Stimulated activated CD4-positive, alpha-beta T cell treated with anti-CD3 and anti-CD28 coated beads, Interleukin-12 subunit alpha, Interleukin-12 subunit beta, amount 100 ng/mL, for 4 hours (primary cell): ENCODE data around the gene CPNE8.

Experiments used
- DNase-seq: peaks from one replicate; pipeline ENCODE4 v3.0.0-alpha.2; 2020

Gene CPNE8

DNA sequence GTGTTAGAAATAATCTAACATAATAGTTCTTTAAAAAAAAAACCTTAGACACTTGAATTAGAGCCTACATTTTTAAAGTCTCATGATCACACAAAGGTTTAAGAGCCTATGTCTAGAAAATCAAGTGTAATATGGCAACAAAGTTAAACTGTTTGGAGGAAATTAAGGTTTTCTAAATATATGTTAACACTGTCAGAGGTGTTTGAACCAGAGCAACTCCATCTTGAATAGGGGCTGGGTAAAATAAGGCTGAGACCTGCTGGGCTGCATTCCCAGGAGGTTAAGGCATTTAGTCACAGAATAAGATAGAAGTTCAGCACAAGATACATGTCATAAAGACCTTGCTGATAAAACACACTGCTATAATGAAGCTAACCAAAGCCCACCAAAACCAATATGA lies 12.4 kb downstream of the CPNE8 start:
- DNase-seq: no peak

DNA sequence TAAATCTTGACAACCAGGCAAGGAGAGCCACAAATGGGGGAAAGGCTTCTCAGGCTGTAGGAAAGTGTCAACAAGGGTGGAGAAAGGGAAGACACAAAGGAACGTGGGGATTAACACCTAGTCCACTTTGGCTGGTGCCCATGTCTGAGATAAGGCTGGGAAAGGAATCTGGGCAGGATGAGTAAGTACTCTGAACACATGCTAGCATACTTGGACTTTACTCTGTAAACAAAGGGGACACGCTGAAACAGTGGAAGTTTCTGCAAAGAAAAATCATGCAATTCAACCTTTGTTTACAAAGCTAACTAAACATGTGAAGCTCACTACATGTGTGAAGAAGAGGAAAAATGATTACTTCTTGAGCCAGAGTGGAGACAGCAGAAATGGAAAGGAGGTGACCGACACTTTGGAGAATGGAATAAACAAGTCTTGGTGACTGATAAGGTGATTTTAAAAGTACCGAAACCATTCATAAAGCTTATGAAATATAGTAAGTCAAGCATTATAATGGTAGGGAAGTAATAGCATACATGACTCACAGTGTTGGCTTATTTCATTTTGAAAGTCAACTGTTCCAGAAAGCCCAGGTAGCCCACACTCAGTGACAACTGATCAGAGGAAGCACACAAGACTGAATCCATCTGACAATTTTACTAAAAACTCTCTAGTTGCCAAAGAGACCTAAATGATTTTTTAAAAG lies 13.2 kb downstream of the CPNE8 start:
- DNase-seq: no peak

DNA sequence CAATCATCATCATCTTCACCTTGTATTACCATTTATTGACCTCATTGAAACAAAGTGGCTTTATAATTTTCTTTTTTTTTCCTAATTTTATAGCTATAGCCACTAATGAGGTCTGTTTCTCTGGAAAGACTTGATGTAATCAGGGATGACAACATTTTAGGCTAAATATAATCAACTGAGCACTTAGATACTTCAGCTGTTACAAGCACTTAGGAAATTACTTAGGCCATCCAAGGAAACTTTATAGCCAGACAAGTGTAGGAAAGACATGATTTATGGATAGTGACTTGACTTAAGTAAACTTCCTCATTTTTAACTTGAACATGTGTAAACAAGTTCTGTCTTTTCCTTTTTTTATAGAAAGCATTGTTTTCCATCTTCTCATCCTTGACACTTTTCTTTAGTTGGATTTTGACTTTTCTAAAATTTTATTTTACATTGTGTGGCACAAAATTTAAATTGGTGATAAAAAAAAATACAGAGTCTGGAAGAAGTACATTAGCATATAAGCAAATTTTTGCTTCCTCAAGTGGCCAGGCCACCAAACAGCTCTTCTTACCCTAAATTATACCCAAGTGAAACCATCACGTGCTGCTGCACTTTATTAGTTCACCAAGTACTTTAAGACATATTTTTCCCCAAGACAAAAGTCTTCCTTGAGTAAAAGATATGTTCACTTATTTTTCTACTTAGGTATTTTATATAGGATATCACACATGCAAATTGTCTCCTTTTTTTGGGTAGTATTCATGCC lies 15.1 kb downstream of the CPNE8 start:
- DNase-seq: no peak

GRCh38 chr12:38889297-38889815 lies 16.0 kb downstream of the CPNE8 start:
- no peak for DNase-seq

DNA sequence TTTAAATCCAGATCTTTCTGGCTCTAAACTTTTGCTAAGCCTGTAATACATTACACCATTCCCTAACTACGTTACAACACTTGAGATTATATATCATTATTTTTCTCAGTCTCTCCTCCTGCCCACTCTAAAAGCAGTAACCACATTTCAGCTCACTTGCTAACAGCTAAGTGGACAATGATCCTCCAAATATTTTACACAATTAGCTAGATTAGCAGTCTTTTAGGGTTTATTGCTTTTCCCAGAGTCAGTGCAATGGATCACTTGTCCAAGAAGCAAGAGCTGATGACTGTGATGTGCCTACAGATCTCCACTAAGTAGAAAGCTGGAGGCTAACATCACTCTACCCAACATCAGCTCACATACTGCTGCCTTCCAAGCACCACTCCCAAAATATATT lies 17.6 kb downstream of the CPNE8 start:
- no peak for DNase-seq

DNA sequence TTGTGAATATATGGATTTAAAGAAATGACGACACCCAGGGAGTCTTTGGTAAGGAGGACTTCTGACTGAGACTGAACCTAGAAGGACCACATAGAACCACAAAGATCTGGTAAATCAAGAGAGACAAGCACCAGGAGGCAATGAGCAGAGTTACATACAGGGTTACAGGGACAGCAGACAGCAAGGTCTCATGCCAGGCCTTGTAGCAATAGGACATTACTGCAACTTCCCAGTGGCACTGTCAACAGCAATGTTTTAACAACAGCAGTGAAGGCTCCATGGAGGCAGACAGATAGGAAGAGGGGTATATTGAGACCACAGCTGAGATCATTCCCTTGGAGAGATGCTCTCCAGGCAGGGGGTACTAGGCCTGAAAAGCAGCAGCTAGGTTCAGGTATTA lies 18.5 kb downstream of the CPNE8 start:
- no peak for DNase-seq

DNA sequence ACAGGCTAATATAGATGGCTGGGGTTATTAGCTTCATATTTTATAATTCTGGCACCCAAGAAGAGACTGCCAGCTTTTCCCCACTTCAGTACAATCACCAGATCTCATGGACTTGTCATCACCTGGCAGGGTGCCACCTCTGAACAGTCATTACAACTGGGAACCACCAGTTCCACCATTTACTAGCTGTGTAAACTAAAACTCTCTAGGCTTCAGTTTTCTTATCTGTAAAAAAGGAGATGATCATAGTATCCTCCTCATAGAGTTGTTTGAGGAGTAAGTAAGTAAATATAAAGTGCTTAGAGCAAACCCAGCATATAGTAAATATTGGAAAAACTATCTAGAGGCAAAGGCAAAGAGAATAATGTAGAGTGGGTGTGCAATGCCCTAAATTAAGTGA lies 19.3 kb downstream of the CPNE8 start:
- no peak for DNase-seq

- DNase-seq: no peak
These were observed 20.7 kb downstream of the CPNE8 start for GRCh38 chr12:38884666-38885065.

DNA sequence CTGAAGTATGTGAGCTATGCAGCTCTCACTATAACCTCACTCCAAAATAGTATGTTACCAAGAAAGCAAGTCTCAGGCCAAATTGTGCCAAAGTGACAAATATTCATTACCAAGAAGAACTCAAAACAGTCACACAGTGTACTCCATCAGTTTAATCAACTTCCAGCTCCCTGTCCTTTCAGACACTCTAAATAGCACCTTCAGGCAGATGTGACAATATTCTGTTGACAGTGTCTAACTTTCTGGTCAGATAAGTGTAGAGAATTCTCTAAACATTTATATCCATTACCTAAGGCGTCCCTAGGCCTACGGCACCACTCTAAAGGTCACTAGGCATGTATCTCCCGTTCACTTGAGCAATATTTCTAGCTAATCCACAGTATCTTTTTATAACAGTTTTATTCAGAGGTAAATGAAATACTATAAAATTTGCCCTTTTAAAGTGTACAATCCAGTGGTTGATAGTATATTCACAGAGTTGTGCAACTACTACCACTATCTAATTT lies 21.7 kb downstream of the CPNE8 start:
- DNase-seq: no peak

GRCh38 chr12:38880288-38880687 lies 25.1 kb downstream of the CPNE8 start:
- DNase-seq: no peak

DNA sequence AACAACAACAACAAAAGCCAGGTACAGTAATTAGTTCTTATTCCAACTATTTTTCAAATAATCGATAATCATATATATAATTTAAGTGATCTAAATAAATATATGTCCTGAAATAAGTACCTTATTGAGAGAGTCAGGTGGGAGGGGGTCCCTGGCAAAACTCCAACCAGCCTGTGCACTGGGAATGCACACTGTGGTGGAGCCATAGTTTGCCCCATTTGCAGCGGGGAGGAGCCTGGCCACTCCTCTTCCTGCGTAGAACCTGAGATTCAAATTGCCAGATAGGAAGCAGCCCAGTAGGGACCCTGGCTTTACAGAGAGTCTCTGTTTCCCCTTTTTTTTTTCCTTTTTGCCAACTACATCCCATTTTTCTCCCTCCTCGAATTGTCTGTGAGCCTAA lies 26.4 kb downstream of the CPNE8 start:
- DNase-seq: no peak

- DNase-seq: no peak
These were observed 27.1 kb downstream of the CPNE8 start for GRCh38 chr12:38878333-38878705.

GRCh38 chr12:38875586-38876228 lies 29.7 kb downstream of the CPNE8 start:
- DNase-seq: no peak

DNA sequence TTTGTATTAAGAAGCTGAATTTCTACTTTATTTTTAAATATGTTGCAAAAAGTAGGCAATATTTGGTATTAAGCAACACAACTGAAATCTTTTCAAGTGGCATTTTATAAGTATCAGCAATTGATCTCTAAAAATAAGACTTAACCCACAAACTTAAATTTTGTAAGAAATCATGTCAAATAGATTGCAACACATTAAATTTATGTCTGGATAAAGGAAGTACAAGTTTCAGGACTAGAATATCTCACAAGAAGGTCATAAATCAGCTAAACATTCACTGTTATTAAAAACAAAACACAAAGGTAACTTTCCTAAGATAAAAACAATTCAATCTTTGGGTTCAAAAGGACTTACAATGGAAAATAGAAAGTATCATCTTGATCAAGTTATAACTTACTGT lies 32.8 kb downstream of the CPNE8 start:
- DNase-seq: no peak

GRCh38 chr12:38872156-38872555 lies 33.2 kb downstream of the CPNE8 start:
- DNase-seq: no peak

GRCh38 chr12:38869036-38869435 lies 36.4 kb downstream of the CPNE8 start:
- DNase-seq: no peak

GRCh38 chr12:38850461-38850860 lies 54.9 kb downstream of the CPNE8 start:
- no peak for DNase-seq

DNA sequence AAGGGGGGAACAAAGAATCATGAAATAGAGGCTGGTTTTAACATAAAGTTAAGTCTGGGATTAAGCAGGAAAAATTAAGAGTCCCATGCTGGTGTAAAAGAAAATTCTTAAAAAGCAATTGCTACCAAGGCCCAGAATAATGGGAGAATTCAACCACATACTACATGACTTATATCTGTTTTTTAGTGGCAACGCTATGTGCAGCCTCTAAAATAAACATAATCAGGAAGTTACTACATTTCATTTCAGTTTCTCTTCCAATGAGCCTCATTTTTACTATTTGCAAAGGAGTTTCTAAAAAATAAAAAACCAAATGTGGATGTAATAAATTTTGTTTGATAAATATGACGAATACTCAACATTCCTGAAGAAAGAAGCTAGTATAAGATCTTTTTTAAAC lies 58.1 kb downstream of the CPNE8 start:
- DNase-seq: no peak

DNA sequence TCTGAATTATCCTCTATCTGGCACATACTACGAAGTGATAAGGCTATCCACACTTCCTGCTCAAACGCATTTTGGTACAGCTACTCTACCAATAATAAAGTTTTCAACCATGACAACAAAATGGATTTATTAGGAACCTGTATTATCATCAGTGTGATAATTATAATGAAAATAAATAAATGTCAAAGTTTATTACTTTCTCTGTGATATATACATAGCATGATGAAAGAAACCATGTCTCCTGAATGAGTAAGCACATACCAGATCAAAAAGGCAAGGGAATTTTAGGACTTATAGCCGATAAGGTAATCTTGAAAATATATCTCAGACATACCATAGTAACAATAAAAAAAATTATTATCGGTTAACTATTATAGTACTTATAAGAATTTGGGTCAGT lies 61.1 kb downstream of the CPNE8 start:
- no peak for DNase-seq

DNA sequence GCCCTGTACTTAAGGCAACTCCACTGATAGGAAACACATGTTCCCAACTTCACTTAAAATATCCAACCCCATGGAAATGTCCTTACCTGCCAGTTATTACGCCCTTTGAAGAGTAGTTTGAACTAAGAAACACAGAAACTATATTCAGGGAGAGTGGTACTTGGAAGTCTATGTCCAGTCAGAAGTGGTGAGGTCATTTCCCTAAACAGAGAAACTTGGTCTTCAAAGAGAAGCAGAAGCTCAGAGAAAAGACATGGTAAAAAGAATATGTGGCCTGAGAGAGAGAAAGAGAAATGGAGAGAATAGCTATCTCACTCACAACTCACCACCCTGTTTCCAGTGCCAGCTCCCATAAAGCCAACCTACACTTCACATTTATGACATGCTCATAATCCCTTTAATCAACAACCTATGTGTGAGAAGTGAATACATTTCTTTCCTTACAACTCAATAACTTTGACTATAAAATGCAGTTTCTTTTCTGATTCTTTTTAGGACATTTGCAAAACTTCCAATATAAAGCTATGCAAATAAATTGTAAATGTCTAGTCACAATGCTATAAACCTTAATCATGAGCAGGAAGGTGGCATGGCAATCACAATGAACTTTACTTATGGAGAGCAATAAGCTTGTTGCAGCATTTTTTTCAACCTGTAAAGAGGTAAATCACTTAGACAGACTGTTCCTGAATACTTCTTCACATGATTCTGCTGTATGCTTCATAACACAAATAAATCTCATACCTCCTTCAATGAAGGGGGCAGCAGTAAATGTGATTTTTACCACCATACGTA lies 67.1 kb downstream of the CPNE8 start:
- DNase-seq: no peak

GRCh38 chr12:38831715-38832114 lies 73.7 kb downstream of the CPNE8 start:
- no peak for DNase-seq

DNA sequence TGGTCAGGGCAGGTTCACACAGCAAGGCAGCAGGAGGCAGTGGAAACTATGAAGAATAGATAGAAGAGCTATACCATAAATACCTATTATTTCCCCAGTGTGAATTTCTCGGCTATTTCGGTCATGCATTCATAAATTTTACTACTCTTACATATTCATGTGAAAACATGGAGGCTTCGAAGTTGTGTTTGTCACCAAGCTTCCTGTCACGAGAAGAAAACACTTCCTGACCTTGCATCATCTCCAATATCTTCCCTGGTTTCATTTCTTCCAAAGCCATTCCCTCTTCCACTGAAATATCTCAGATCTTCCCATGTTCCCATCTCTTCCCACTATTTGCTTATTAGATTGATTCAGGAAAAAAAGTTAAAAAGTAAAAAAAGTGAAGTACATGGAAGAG lies 80.4 kb downstream of the CPNE8 start:
- no peak for DNase-seq

DNA sequence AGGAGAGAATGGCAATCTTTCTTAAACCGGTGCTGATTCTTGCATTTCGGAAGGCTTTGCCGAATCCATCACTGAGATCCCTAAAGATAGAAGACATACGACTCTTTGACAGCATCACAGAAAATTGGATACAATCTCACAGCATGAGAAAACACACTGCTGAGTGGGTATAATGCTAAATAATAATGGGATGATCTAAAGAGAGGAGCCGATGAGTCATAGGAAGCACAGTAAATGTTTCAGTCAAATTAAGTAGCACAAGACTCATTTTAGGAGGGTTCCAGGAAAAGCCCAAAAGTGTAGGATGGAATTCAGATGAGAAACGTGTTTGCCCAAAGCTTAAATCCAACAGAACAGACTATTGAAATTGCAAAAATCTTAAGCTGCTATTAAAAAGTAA lies 81.7 kb downstream of the CPNE8 start:
- no peak for DNase-seq
